GM18520 (cell line): Measurements from ENCODE around the gene ZNF343.
"Not testable (repeated sequence)": the region's sequence is repeated elsewhere in the genome, so short reads cannot be mapped to it uniquely, and the experiment has no call there.

Experiments used
- ATAC-seq: cut with Tn5 transposase; IDR thresholded peaks from one replicate; pipeline ENCODE4 v1.9.1; 2021; ENCODE audit not compliant: unreplicated experiment

ZNF343 gene

DNA sequence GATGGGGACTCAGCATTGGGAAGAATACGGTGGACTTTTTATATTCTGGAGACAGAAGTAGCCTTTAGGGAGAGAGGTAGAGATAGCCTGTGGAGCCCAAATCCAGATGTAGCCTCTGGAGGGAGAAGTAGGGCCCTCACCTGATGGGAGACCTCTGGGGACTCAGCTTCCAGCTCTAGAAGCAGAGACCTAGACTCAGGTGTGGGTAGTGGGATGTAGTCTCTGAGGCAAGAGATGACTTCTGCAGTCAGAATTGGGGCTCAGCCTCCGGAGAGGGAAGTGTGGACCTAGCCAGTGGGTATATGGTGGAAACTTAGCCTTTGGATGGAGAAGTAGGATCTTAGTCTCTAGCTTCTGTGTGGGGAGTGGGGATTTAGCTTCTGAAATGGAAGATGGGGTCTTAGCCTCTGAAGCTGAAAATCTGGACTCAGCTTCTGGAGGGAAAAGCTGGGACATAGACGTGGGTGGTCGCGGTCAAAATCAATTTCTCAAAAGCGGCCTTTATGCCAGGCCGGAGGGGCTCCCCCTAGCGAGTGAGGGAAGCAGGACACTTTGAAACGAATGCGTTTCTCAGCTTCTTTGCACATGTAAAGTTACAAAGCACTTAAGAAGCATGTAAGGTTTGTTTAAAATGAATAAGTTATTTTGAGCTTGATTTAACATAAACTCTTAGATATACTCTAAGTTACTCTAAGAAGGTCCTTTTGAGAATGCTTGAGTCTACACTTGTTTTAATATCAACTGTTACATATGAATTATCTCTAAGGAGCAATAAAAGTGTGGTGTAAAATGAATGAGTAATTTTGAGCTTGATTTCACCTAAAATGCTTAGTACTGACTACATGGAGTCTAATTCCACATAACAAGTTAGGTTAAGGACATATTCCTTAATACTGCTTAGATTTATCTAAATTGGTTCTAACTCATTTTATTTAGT lies 12.9 kb upstream of the ZNF343 start:
- no peak for ATAC-seq

DNA sequence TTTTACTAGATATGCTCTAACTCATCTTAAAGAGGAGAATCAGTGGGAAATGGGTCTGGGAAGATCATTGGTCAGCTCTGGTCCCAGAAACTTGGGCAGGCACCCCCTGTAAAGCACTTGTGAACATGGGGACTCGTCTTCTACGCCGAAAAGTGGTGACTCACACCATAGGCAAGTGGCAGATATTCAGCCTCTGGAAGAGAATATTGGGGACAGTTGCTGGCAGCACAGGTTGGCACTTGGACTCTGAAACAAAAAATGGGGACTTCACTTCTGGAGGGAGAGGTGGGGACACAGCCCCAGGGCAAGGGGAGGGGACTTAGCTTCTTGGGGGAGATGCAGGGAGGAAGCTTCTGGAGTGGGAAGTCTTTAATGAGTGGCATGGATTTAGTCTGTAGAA lies 11.9 kb upstream of the ZNF343 start:
- ATAC-seq, result no peak

DNA sequence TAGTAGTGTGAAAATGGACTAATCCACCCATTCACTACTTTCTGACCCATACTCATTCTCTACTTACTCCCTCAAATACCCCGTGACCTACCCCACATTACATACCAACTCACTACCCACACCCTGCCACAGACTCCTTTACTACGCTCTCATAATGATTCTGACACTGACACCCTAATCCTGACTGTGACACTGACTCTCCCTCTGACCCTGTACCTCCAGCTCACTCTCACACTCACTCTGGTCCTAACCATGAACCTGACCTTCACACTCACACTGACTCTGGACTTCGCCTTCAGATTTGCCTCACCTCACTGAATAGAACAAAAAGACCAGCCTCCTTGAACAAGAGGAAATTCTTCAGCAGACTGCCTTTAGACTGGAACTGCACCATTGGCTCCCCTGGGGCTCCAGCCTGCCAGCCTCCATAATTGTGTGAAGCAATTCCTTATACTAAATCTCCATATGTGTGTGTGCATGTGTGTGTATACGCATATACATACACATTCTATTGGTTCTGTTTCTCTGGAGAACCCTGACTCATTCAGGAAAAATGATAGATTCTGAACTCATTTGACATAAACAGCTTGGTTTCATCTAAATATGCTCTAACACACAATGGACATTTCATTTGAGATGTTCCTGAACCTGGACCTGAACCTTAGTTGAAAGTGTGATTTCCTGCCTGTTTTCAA lies 10.5 kb upstream of the ZNF343 start:
- ATAC-seq, result no peak

DNA sequence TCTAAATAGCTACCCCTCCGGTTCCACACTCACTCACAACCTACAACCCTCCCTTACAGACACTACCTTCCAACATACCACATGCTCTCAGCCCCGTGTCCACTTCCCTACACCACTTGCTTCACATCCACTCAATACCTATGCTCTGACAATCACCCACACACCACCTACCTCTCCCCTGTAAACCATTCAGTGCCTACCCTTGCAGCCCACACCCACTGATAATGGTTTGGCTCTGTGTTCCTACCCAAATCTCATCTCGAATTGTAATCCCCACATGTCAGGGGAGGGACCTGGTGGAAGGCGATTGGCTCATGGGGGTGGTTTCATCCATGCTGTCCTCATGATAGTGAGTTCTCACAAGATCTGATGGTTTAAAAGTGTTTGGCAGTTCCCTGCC lies 9.8 kb upstream of the ZNF343 start:
- ATAC-seq, result no peak

DNA sequence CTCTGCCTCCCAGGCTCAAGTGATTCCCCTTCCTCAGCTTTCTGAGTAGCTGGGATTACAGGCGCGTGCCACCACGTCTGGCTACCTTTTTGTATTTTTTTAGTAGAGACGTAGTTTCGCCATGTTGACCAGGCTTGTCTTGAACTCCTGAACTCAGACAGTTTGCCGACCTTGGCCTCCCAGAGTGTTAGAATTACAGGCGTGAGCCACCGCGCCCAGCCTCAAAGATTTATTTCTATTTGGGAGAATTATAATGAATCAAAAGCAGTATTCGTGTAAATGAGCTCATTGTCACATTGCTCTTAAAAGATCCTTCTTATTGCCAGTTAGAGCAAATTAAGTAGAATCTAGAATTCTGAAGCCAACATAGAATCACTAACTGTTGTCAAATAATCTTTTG lies 9.4 kb upstream of the ZNF343 start:
- ATAC-seq, result no peak

DNA sequence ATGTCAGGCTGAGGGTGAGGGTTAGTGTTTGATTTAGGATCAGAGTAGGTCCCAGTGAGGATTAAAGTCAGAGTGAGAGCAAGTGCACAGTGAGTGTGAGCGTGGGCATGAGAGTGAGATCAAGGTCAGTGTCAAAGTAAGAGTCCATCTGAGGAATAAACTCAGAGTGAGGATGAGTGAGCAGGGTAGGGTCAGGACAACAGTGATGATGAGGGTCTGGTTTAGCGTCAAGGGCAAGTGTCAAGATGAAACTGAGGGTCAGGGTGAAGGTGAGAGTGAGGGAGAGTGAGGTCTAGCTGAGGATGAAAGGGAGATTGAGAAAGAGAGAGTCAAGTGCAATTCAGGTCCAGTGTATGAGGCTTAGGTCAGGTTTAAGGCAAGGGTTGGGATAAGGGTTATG lies 7.7 kb upstream of the ZNF343 start:
- ATAC-seq, result no peak

DNA sequence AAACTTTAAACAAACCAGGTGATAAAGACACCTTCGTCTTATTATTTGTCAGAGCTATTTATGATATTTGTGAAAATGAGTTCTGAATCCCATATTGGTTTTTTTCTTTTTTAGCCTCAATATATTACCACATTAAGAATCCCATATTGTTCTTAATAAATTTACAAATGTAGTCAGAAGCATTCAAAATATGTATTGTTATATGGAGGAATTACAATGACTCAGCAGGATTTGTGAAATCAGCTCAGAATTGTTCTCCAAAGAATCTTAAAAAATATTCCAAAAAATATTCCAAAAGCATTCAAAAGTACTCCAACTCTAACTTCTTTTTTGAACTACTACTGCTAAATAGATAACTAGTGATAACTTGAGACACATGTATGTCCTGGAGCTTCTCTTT lies 6.5 kb upstream of the ZNF343 start:
- ATAC-seq, result no peak

DNA sequence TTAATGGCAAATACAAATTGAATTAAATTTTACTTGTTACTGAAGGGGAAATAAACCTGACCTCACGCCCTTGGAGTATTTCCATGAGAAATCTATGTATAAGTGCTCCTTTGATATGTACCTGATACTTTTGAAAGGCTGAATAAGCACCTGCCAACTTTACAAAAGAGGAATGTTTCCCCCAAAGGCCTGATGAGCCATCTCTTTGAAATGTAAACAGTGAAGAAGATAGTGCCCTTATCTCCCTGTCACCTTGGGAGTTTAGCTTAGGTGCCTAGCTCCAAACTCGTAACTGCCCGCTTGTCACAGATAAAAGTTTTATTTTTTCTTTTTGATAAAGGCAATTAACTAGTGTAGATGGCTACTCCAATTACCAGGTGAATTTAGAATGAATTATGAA lies 1.1 kb upstream of the ZNF343 start:
- no peak for ATAC-seq

DNA sequence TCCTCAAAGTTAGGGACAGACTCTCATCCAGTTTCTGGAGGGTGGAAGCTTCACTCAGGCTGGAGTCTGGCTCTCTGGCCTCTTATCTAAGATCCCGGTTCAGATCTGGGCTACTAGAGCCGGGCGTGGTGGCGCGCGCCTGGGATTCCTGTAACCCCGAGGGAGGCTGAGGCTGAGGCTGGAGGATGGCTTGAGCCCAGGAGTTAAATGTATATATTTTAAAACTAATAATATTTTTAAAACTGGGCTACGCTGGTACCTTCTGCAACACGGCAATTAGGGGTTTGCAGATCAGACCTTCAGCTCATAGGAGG lies 710 bp upstream of the ZNF343 start:
- ATAC-seq, result no peak

DNA sequence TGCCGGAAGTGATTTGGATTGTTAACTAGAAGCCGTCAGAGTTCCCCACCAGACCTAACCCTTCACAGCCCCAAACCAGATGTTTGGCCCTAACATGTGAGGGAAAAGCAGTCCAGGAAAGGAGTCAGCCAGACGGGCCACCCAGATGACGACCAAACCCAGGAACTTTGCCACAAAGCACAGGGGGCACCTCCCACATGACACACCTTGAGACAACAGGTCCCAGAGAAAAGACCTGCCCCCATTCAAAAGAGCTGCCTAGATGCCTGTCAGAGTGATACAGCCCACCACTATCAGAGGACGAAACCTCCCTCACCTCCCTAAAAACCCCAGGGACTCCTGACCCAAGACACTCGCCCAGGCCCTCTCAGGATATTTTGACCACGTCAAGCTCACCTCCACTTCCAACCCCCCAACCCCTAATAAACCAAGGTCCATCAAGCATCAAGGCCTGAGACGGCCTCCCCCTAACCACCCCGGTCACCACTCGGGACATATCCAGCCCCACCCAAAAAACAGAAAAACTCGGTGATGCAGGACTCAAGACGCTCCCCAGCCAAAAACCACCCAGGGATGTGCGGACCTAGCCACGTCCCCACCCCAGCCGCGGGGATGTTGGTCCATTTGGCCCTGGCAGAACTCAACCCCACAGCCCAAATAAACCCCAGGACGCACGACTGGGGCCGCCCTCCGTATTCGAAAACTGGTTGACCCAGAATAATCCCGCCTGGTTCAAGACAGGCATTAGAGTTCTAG lies 662 bp downstream of the ZNF343 start:
- no peak for ATAC-seq

DNA sequence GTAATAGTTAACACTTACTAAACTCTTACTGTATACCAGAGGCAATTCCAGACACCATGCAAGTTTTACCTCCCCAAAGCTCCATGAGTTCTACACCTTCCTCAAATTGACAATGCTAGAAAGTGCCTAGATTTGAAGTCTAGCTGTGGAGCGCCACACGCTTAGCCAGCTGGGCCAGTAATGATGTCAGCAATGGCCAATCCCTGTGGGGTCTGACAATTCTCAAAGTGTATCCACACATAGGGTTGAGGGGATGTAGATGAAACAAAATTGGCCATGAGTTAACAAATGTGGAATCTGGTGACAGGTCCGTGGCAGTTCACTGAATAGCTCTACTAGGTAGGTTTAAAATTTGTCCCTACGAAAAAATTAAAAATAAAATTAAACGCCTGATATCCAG lies 1.3 kb downstream of the ZNF343 start:
- ATAC-seq, result no peak

DNA sequence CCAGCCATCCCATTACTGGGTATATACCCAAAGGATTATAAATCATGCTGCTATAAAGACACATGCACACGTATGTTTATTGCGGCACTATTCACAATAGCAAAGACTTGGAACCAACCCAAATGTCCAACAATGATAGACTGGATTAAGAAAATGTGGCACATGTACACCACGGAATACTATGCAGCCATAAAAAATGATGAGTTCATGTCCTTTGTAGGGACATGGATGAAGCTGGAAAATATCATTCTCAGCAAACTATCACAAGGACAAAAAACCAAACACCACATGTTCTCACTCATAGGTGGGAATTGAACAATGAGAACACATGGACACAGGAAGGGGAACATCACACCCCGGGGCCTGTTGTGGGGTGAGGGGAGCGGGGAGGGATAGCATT lies 2.3 kb downstream of the ZNF343 start:
- not testable (repeated sequence) for ATAC-seq

DNA sequence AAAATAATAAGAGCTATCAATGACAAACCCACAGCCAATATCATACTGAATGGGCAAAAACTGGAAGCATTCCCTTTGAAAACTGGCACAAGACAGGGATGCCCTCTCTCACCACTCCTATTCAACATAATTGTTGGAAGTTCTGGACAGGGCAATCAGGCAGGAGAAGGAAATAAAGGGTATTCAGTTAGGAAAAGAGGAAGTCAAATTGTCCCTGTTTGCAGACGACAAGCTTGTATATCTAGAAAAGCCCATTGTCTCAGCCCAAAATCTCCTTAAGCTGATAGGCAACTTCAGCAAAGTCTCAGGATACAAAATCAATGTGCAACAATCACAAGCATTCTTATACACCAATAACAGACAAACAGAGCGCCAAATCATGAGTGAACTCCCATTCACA lies 3.9 kb downstream of the ZNF343 start:
- ATAC-seq, result not testable (repeated sequence)

DNA sequence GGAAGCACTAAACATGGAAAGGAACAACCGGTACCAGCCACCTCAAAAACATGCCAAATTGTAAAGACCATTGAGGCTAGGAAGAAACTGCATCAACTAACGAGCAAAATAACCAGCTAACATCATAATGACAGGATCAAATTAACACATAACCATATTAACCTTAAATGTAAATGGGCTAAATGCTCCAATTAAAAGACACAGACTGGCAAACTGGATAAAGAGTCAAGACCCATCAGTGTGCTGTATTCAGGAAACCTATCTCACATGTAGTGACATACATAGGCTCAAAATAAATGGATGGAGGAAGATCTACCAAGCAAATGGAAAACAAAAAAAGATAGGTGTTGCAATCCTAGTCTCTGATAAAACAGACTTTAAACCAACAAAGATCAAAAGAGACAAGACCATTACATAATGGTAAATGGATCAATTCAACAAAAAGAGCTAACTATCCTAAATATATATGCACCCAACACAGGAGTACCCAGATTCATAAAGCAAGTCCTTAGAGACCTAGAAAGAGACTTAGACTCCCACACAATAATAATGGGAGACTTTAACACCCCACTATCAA lies 5.8 kb downstream of the ZNF343 start:
- not testable (repeated sequence) for ATAC-seq

DNA sequence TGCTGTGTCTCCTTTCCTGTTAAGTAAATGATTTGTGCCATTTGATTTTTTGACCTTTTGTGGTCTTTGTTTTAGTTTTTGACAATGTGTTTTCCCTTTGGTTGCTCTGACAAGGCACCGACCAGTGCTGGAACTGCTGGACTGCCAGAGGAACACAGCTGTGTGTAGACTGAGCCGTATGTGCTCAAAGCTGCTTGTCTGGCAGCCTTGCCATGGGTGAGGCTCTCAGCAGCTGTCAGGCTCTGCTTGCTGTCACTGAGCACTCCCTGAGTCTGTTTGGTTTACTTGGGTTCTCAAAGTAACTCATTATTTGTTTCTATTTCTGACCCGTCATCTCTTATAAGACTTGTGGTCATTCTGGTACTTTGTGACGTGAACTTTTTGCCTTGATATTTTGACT lies 23.1 kb downstream of the ZNF343 start:
- ATAC-seq, result no peak

DNA sequence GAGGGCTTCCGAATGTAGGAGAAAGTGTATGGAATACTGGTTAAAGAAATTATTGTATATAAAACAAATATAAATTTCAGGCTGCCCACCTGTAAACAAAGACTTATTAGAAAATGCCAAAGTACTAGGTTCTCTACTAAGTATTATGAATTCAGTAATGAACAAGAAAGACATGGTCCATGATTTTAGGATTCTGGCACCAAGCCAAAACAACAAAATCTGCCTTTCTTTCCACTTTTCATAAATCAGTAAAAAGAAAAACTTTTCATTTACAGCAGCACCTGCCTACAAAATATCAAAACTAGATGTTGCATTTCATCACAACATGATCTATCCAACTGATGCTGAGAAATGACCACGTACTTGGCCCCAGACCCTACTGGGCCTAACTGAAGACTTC lies 23.6 kb downstream of the ZNF343 start:
- ATAC-seq, result no peak

DNA sequence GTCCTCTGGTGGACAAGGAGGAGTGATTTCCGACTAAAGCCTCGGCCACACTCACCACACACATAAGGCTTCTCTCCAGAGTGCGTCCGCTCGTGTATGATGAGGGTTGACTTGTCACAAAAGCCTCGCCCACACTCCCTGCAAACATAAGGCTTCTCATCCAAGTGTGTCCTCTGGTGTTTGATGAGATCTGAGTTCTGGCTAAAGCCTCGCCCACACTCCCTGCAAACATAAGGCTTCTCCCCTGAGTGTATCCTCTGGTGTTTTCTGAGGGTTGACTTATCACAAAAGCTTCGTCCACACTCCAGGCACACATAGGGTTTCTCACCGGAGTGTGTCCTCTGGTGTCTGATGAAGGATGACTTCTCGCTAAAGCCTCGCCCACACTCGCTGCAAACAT lies 25.2 kb downstream of the ZNF343 start:
- ATAC-seq, result no peak

DNA sequence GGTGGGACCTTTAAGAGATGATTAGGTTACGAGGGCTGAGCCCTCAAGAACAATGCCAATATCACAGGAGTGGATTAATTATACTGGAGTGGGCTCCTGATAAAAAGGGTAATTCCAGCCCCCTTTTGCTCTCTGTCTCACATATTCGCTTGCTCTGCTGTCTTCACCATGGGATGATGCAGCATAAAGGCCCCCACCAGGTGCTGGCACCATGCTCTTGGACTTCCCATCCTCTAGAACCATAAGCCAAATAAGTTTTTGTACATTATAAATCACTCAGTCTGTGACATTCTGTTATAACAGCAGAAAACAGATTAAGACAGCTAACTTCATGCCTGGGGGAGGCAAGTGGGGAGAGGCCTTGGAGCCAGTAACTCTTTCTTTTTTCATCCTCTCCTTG lies 28.3 kb downstream of the ZNF343 start:
- ATAC-seq, result no peak

DNA sequence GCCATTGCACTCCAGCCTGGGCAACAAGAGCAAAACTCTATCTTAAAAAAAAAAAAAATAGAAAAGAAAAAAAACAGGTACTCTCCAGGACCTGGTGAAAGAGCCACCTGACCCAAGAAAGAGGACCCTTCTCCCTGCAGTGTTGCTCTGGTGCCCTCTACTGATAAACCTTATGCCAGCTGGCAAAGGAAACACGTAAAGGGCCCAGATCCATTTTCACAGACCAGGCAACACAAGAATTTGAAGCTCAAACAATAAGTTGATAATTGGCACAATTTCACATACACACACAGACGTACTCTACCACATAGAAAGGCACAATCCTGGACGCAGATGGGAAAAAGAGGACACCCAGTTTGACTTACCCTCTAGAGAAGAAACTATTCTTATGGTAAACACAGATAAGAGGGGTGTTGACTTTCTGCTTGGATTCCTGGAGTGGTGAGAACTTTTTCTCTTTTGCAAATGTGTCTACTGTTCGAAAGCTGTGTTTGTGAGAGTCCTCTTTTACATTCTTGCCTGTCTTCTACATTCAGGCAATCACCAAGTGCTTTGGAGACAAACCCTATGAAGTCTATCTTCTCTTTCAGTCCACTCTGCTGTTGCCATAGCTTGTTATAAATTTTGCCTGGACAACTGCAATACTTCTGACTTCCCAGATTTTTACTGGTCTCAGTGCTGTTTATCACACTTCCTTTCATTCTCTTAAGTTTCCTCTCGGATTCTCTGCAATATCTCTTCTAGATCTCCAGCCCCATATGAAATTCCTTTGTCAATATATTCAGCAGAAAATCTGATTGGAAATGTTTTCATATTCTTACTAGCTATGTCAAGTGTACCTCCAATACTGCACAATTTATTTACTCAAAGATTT lies 31.7 kb downstream of the ZNF343 start:
- no peak for ATAC-seq
